Measurements from ENCODE around the gene EIF4G2. TPM values are rescaled to one million over a fixed set of nuclear protein-coding genes. Genes with fewer than 3 reads are reported as not detected.

Gene EIF4G2
- 384 and 462 TPM in 2 replicates for total RNA-seq
- 546 and 584 TPM in 2 replicates for polyA plus RNA-seq

- H3K36me3 ChIP-seq, result peaks cover 34% of the 10 kb centered on the region
- TF ChIP-seq CTCF (IDR thresholded peaks at IDR 0.05; ENCODE audit: low read depth, low read length), result no peak
- peak within 1 kb of the TSS; percentile 91 for H3K4me3 ChIP-seq
- H3K27ac ChIP-seq, result peak within 1 kb of the TSS; percentile 99
- H3K4me1 ChIP-seq (ENCODE audit: low read depth), result peaks cover 12% of the 10 kb centered on the region
- DNase-seq (ENCODE audit: low read depth in 1 of 2, low spot score in 1 of 2), result peak; percentile 98 to 99
- H3K27me3 ChIP-seq, result no peaks in the 10 kb centered on the region
- no peaks in the 10 kb centered on the region for H3K9me3 ChIP-seq (ENCODE audit: low read depth)
Measured at GRCh38 chr11:10808553-10809372, at the start of gene EIF4G2. Gene EIF4G2 (minus strand): TSS chr11:10808926.

GRCh38 chr11:10857709-10858438 is 49.1 kb upstream of the EIF4G2 start, which contains the start of gene ZBED5:
Gene ZBED5 (minus strand): TSS chr11:10858053. CDS start chr11:10854945, 3,108 bp downstream.
- peaks cover 31% of the 10 kb centered on the region for H3K36me3 ChIP-seq
- H3K9me3 ChIP-seq (ENCODE audit: low read depth), result no peaks in the 10 kb centered on the region
- TF ChIP-seq CTCF (IDR thresholded peaks at IDR 0.05; ENCODE audit: low read depth, low read length), result peak; percentile 21
- H3K27me3 ChIP-seq, result no peaks in the 10 kb centered on the region
- H3K4me1 ChIP-seq (ENCODE audit: low read depth), result peaks cover 16% of the 10 kb centered on the region
- peak within 1 kb of the TSS; percentile 92 for H3K27ac ChIP-seq
- peak within 1 kb of the TSS; percentile 74 for H3K4me3 ChIP-seq
- peak; percentile 97 to 98 for DNase-seq (ENCODE audit: low read depth in 1 of 2, low spot score in 1 of 2)

GRCh38 chr11:10857459-10857708 is 48.7 kb upstream of the EIF4G2 start:
- no peak for DNase-seq (ENCODE audit: low read depth in 1 of 2, low spot score in 1 of 2)
- peak overlapping the region; percentile 74 for H3K4me3 ChIP-seq
- peaks cover 16% of the 10 kb centered on the region for H3K4me1 ChIP-seq (ENCODE audit: low read depth)
- H3K27ac ChIP-seq, result peak overlapping the region; percentile 92
- no peaks in the 10 kb centered on the region for H3K9me3 ChIP-seq (ENCODE audit: low read depth)
- no peak for TF ChIP-seq CTCF (IDR thresholded peaks at IDR 0.05; ENCODE audit: low read depth, low read length)
- no peaks in the 10 kb centered on the region for H3K27me3 ChIP-seq
- H3K36me3 ChIP-seq, result peaks cover 36% of the 10 kb centered on the region

GRCh38 chr11:10856689-10857458 is 48.1 kb upstream of the EIF4G2 start:
- H3K27ac ChIP-seq, result peak overlapping the region; percentile 92
- peak; percentile 43 to 47 for DNase-seq (ENCODE audit: low read depth in 1 of 2, low spot score in 1 of 2)
- H3K27me3 ChIP-seq, result no peaks in the 10 kb centered on the region
- no peaks in the 10 kb centered on the region for H3K9me3 ChIP-seq (ENCODE audit: low read depth)
- H3K36me3 ChIP-seq, result peaks cover 41% of the 10 kb centered on the region
- peaks cover 16% of the 10 kb centered on the region for H3K4me1 ChIP-seq (ENCODE audit: low read depth)
- peak overlapping the region; percentile 74 for H3K4me3 ChIP-seq
- TF ChIP-seq CTCF (IDR thresholded peaks at IDR 0.05; ENCODE audit: low read depth, low read length), result no peak

GRCh38 chr11:10855295-10855694 is 46.6 kb upstream of the EIF4G2 start:
- peaks cover 49% of the 10 kb centered on the region for H3K36me3 ChIP-seq
- no peak for TF ChIP-seq CTCF (IDR thresholded peaks at IDR 0.05; ENCODE audit: low read depth, low read length)
- DNase-seq (ENCODE audit: low read depth in 1 of 2, low spot score in 1 of 2), result no peak
- no peaks in the 10 kb centered on the region for H3K9me3 ChIP-seq (ENCODE audit: low read depth)
- H3K4me3 ChIP-seq, result no peak overlapping the region
- H3K27me3 ChIP-seq, result no peaks in the 10 kb centered on the region
- peaks cover 16% of the 10 kb centered on the region for H3K4me1 ChIP-seq (ENCODE audit: low read depth)
- no peak overlapping the region for H3K27ac ChIP-seq
